Stimulated activated naive CD4-positive, alpha-beta T cell (primary cell): ENCODE results near the gene FREY1.
"Not testable (repeated sequence)": the region's sequence is repeated elsewhere in the genome, so short reads cannot be mapped to it uniquely, and the experiment has no call there.

ENCODE experiments used
- DNase-seq, 6 experiments: peaks; one replicate each; lab custom pipeline; 2025; lab: John Stamatoyannopoulos, UW

FREY1 gene

GRCh38 chr11:45913942-45914635, 7.0 kb upstream of the FREY1 start:
- DNase-seq = no peak

- no peak for DNase-seq
Observed at GRCh38 chr11:45913514-45913913, 6.4 kb upstream of the FREY1 start.

- DNase-seq = no peak
Observed at GRCh38 chr11:45910623-45911022, 3.6 kb upstream of the FREY1 start.

- no peak for DNase-seq
Observed at GRCh38 chr11:45909594-45910475, 2.8 kb upstream of the FREY1 start.

- no peak for DNase-seq
Observed at GRCh38 chr11:45907911-45908370, 870 bp upstream of the FREY1 start.

- no peak for DNase-seq
Observed at GRCh38 chr11:45906096-45906682, 882 bp downstream of the FREY1 start.

GRCh38 chr11:45905576-45905975, 1.5 kb downstream of the FREY1 start:
- not testable (repeated sequence) for DNase-seq

- no peak for DNase-seq
Observed at GRCh38 chr11:45905095-45905494, 2.0 kb downstream of the FREY1 start.

GRCh38 chr11:45904309-45904915, 2.7 kb downstream of the FREY1 start:
- DNase-seq = no peak

- DNase-seq = no peak
Observed at GRCh38 chr11:45902452-45903380, 4.4 kb downstream of the FREY1 start.

GRCh38 chr11:45901626-45902025, 5.4 kb downstream of the FREY1 start:
- no peak for DNase-seq

- no peak for DNase-seq
Observed at GRCh38 chr11:45900916-45901617, 6.0 kb downstream of the FREY1 start.

- not testable (repeated sequence) for DNase-seq
Observed at GRCh38 chr11:45900175-45900800, 6.8 kb downstream of the FREY1 start.

- DNase-seq = peak in 5 of 6 experiments; percentile 21 to 44 (median 27)
Observed at GRCh38 chr11:45899448-45900174, 7.5 kb downstream of the FREY1 start.

- DNase-seq = no peak
Observed at GRCh38 chr11:45899086-45899447, 8.0 kb downstream of the FREY1 start.

GRCh38 chr11:45897556-45897955, 9.5 kb downstream of the FREY1 start:
- no peak for DNase-seq

GRCh38 chr11:45896422-45896984, 10.6 kb downstream of the FREY1 start:
- DNase-seq = no peak

- no peak for DNase-seq
Observed at GRCh38 chr11:45895553-45896259, 11.4 kb downstream of the FREY1 start.
